Testis (tissue), 3 donors: ENCODE measurements around the gene USP35. TPM values are rescaled to one million over a fixed set of nuclear protein-coding genes. Genes with fewer than 3 reads are reported as not detected.
A peak's percentile ranks its signal among the peaks of the same experiment; 100 is the strongest.

Source experiments
- DNase-seq: peaks from one replicate; pipeline ENCODE4 v3.0.0-alpha.2; 2019
- H3K27ac ChIP-seq, 2 donors: fragments of 200-600 bp; sonication (generic); one replicate each; pipeline ENCODE4 v1.5.1; 2019
- H3K27me3 ChIP-seq: fragments of 200-600 bp; sonication (generic); one replicate; pipeline ENCODE4 v1.5.1; 2019
- H3K36me3 ChIP-seq: fragments of 200-600 bp; sonication (generic); one replicate; pipeline ENCODE4 v1.5.1; 2017; ENCODE audit warnings: low read depth; ENCODE audit errors: missing control alignments
- H3K4me1 ChIP-seq: fragments of 200-600 bp; sonication (generic); one replicate; pipeline ENCODE4 v1.5.1; 2019
- H3K4me3 ChIP-seq, 2 donors: fragments of 200-600 bp; sonication (generic); one replicate each; pipeline ENCODE4 v1.5.1; 2017 to 2019
- H3K9me3 ChIP-seq: fragments of 200-600 bp; sonication (generic); one replicate; pipeline ENCODE4 v1.5.1; 2017
- CTCF ChIP-seq, 3 experiments: fragments of 450-650 bp in 2 of 3; fragments of 200-600 bp in 1 of 3; sonication (generic) in 1 of 3; IDR thresholded peaks; one replicate each; pipeline ENCODE4 v1.5.1; 2016 to 2019; ENCODE audit warnings: antibody characterized with exemption in 3 of 3, mild to moderate bottlenecking in 2 of 3, moderate library complexity in 1 of 3
- POLR2A ChIP-seq: fragments of 450-650 bp; IDR thresholded peaks from one replicate; pipeline ENCODE4 v1.6.1; 2017; ENCODE audit warnings: antibody characterized with exemption, mild to moderate bottlenecking, moderate library complexity
- WGBS, 2 donors: methylation state at CpG; one replicate each; pipeline ENCODE4 v1.1.5; 2018; 5-methylcytosine and 5-hydroxymethylcytosine counted together
- intact Hi-C: fragments of 100-400 bp; cut with DNase I; formaldehyde crosslinking; loops from one replicate; pipeline ENCODE4 v1.15.1; 2023; ENCODE audit warnings: low total_unique reads
- polyA plus RNA-seq: library from polyadenylated mRNA; stranded (reverse); fragments of 350-450 nt; fragmentation: Illumina TruSeq; extraction: RNeasy Lipid Tissue Mini Kit (QIAGEN cat#74804); gene quantifications from one replicate; pipeline ENCODE4 v1.2.3, GENCODE V29; 2014; ENCODE audit warnings: low read depth, low replicate concordance; ENCODE audit not compliant: insufficient read depth
- total RNA-seq, 2 donors: library from RNA; depleted of rRNA; stranded (reverse); fragments of >200 nt; gene quantifications; one replicate each; pipeline ENCODE4 v1.2.3, GENCODE V29; 2016

Gene USP35
- total and polyA plus RNA-seq, 3 donors from 2014 or later: 10.5 to 33.5 (median 25.8) TPM

DNA sequence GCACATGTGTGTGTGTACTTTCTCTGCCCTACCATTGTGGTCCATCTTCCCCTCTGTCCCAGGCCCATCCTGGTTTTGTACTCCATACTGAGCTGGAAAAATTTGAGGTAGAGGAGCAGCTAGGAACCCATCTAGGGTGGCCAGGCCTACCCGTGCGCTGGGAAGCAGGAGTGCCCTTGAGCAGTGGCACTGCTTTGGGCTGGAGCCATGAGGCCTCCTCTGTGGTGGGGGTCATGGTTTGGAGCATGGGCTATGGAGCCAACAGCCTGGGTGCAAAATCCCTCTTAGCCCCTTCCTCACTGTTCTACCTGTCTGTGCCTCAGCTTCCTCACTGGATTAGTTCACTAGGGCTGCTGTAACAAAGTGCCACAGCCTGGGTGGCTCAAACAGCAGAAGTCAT is 27.4 kb upstream of the USP35 start:
- TF ChIP-seq POLR2A (no peak), CTCF (IDR thresholded peaks at IDR 0.05) (no peak)
- H3K9me3 ChIP-seq: no peaks in the 10 kb centered on the region
- H3K27me3 ChIP-seq: no peaks in the 10 kb centered on the region
- H3K36me3 ChIP-seq: no peaks in the 10 kb centered on the region
- no peak overlapping the region for H3K4me3 ChIP-seq
- DNase-seq: no peak
- intact Hi-C loops: no loop called here
- 87% methylated on average over 2 of the region's 2 CpGs; no CpG with 5 or more reads in 1 of the 2 donors for WGBS, 2 donors
- no peak overlapping the region for H3K27ac ChIP-seq
- peaks cover 12% of the 10 kb centered on the region for H3K4me1 ChIP-seq

DNA sequence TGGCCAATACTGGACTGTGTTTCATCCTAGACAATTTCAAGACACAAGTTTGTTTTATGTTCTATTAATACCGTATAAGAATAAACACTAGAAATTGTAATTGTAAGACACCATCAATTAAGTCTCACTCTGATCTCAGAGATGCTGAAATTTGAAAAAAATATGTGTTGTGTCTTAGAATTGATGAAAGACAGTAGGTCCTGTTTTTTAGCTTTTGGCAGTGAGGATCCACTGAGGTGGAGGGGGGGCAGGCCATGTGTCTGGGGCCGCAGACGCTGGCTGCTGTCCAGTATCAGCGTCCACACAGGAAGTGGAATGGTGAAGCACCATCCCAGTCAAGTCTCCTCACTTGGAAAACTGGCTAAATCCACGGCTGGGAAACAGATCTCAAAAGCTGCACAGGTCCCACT is 26.8 kb upstream of the USP35 start:
- H3K27ac ChIP-seq: no peak overlapping the region
- DNase-seq: peak; percentile 37
- intact Hi-C loops: no loop called here

DNA sequence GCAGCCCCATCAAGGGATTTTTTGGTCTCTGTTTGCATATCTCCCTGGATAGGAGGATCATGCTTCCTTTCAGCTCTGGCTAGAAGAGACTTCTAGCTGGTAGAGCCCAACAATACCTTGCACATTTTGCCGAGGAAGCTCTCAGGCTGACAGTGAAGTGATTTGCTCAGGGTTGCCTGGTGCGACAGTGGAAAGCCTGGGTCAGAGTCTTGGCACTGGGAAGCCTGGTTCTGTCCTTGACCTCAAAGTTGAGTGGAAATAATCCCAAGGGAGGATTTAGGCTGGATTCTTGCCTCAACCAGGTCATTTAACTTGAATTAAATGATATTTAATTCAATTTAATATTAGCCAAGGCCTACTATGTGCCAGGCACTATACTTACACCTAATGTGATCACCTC is 24.9 kb upstream of the USP35 start:
- peak; percentile 45 for DNase-seq
- Histone ChIP-seq H3K27me3 (no peaks in the 10 kb centered on the region), H3K4me1 (peaks cover 33% of the 10 kb centered on the region), H3K36me3 (no peaks in the 10 kb centered on the region), H3K9me3 (no peaks in the 10 kb centered on the region), H3K4me3 (no peak overlapping the region), H3K27ac (peak overlapping the region in 1 of 2 donors; percentile 37)
- TF ChIP-seq CTCF (IDR thresholded peaks at IDR 0.05) (no peak), POLR2A (no peak)
- intact Hi-C loops: no loop called here
- 9 to 29% methylated on average over 2 of the region's 2 CpGs for WGBS, 2 donors

More for the DNA sequence above, 26.8 kb upstream of the USP35 start:
- Histone ChIP-seq H3K36me3 (no peaks in the 10 kb centered on the region), H3K4me1 (peaks cover 19% of the 10 kb centered on the region), H3K9me3 (no peaks in the 10 kb centered on the region), H3K27me3 (no peaks in the 10 kb centered on the region), H3K4me3 (no peak overlapping the region)
- TF ChIP-seq POLR2A (no peak), CTCF (IDR thresholded peaks at IDR 0.05) (no peak)
- 32% methylated on average over 5 of the region's 5 CpGs for WGBS, 2 donors

DNA sequence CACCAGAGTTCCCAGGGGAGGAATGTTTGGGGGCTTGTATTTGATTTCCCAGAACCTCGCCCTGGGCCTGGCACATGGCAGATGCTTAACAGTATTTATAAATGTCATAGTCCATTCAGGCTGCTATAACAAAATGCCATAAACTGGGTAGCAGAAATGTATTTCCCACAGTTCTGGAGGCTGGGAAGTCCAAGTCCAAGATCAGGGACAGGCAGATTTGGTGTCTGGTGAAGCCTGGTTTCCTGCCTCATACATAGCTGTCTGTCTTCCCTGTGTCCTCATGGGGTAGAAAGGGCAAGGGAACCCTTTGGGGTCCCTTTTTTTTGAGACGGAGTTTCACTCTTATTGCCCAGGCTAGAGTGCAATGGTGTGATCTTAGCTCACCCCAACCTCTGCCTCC is 24.2 kb upstream of the USP35 start:
- 93 to 100% methylated on average over 2 of the region's 2 CpGs for WGBS, 2 donors
- no peaks in the 10 kb centered on the region for H3K27me3 ChIP-seq
- H3K27ac ChIP-seq: no peak overlapping the region
- no peak overlapping the region for H3K4me3 ChIP-seq
- intact Hi-C loops: no loop called here
- no peaks in the 10 kb centered on the region for H3K36me3 ChIP-seq
- H3K9me3 ChIP-seq: no peaks in the 10 kb centered on the region
- TF ChIP-seq POLR2A: no peak
- no peak for TF ChIP-seq CTCF (IDR thresholded peaks at IDR 0.05)
- H3K4me1 ChIP-seq: peaks cover 39% of the 10 kb centered on the region
- DNase-seq: no peak

- Histone ChIP-seq H3K27me3 (no peaks in the 10 kb centered on the region), H3K36me3 (no peaks in the 10 kb centered on the region), H3K4me1 (peaks cover 40% of the 10 kb centered on the region), H3K4me3 (no peak overlapping the region), H3K27ac (peak overlapping the region in 1 of 2 donors; percentile 74), H3K9me3 (no peaks in the 10 kb centered on the region)
- no peak for DNase-seq
- WGBS, 2 donors: 54 to 64% methylated on average over 6 of the region's 6 CpGs
- intact Hi-C loops: no loop called here
- TF ChIP-seq POLR2A (no peak), CTCF (IDR thresholded peaks at IDR 0.05) (no peak)
Observed at GRCh38 chr11:78166855-78167469, 21.8 kb upstream of the USP35 start.
